ENCODE measurements around the gene PBRM1. TPM values are rescaled to one million over a fixed set of nuclear protein-coding genes. Genes with fewer than 3 reads are reported as not detected.

Gene PBRM1
- total and polyA plus RNA-seq, 2 of the 8 experiments (the other 6 are each of a cell fraction or from before 2014, with no cell fraction given): 19.3 to 65.8 TPM

- Histone ChIP-seq H3K4me1 (replicated peaks in 1 of 4; ENCODE audit: control insufficient read depth in 3 of 4, insufficient read depth in 4 of 4, low read length in 3 of 4) (no peaks in the 10 kb centered on the region), H3K36me3 (ENCODE audit: control insufficient read depth in 2 of 4, insufficient read depth in 4 of 4, low read length in 3 of 4) (peaks cover 8 to 49% (median 28%) of the 10 kb centered on the region in 4 experiments), H2AFZ (ENCODE audit: low read length) (no peak overlapping the region), H3K9me3 (ENCODE audit: insufficient read depth in 2 of 2, low read depth in 1 of 2, low read length in 1 of 2) (no peaks in the 10 kb centered on the region), H3K56ac (replicated peaks; ENCODE audit: insufficient read length, low read depth, low read length) (no peak overlapping the region), H2AK5ac (ENCODE audit: low read depth, low read length) (no peak overlapping the region), H4K5ac (ENCODE audit: insufficient read length, low read depth, low read length) (no peak overlapping the region), H3K9ac (replicated peaks in 1 of 4; ENCODE audit: extremely low read depth in 1 of 4, low read depth in 3 of 4, low read length in 3 of 4) (no peak overlapping the region), H2BK20ac (ENCODE audit: low read length) (no peak overlapping the region), H3K27ac (ENCODE audit: low read depth, low read length) (no peak overlapping the region), H4K8ac (ENCODE audit: extremely low read depth, insufficient read depth, low read length) (no peak overlapping the region), H3K18ac (ENCODE audit: extremely low read depth, low read length) (no peak overlapping the region), H2BK15ac (ENCODE audit: low read length) (no peak overlapping the region), H3K79me1 (ENCODE audit: low read depth, low read length) (no peaks in the 10 kb centered on the region), H3K14ac (ENCODE audit: insufficient read length) (no peak overlapping the region), H2BK12ac (ENCODE audit: low read depth, low read length) (no peak overlapping the region), H4K20me1 (replicated peaks in 1 of 2; ENCODE audit: control insufficient read depth in 1 of 2, insufficient read depth in 2 of 2, low read length in 2 of 2) (peaks cover 0 to 4% of the 10 kb centered on the region in 2 experiments), H3K23me2 (ENCODE audit: low read depth, low read length) (no peaks in the 10 kb centered on the region), H2BK120ac (replicated peaks; ENCODE audit: low read depth, low read length) (no peak overlapping the region), H3K4me2 (ENCODE audit: insufficient read depth in 1 of 2, low read depth in 2 of 2, low read length in 2 of 2) (no peak overlapping the region), H3K4ac (replicated peaks; ENCODE audit: insufficient read length, low read depth, low read length) (no peak overlapping the region), H4K91ac (replicated peaks; ENCODE audit: insufficient read length, low read length) (no peak overlapping the region), H3K4me3 (ENCODE audit: extremely low read depth in 1 of 4, insufficient read depth in 2 of 4, low read depth in 3 of 4, low read length in 4 of 4) (no peak overlapping the region), H3K23ac (ENCODE audit: insufficient read length) (no peak overlapping the region), H2BK5ac (ENCODE audit: low read depth, low read length) (no peak overlapping the region), H3K79me2 (ENCODE audit: control insufficient read depth in 1 of 2, insufficient read depth in 2 of 2, low read length in 2 of 2) (no peaks in the 10 kb centered on the region), H3K27me3 (replicated peaks in 1 of 4; ENCODE audit: control insufficient read depth in 3 of 4, extremely low read depth in 1 of 4, insufficient read depth in 3 of 4, low read length in 3 of 4) (no peaks in the 10 kb centered on the region)
- no peak for FAIRE-seq
- ChIA-PET CTCF (ENCODE audit: partially characterized antibody) (interaction anchor here (1.1 to 3.8 kb wide), 5 partner anchors 9 to 91 kb away, joined by 3 to 17 read pairs (median 3); no protein-coding TSS in a partner anchor), POLR2A (ENCODE audit: partially characterized antibody) (no interaction called here)
- WGBS, 2 experiments (ENCODE audit: extremely low coverage in 1 of 2, insufficient coverage in 1 of 2, insufficient read length in 1 of 2, insufficient replicate concordance in 2 of 2, low coverage in 1 of 2, low lambda C conversion rate in 2 of 2, missing lambda C conversion rate in 1 of 2): 94% methylated on average over 4 of the region's 4 CpGs; no CpG with 5 or more reads in 1 of the 2 experiments
- no peak for DNase-seq (ENCODE audit: low read depth in 1 of 2, low spot score in 2 of 2)
- TF ChIP-seq SIRT6 (IDR thresholded peaks at IDR 0.05; ENCODE audit: low read length) (no peak), KDM4A (IDR thresholded peaks at IDR 0.05; ENCODE audit: low read depth, low read length, severe bottlenecking) (no peak), CBX8 (IDR thresholded peaks at IDR 0.05; ENCODE audit: borderline replicate concordance, low read depth, low read length) (no peak), EZH2 (IDR thresholded peaks at IDR 0.05; ENCODE audit: low read depth, low read length, severe bottlenecking) (no peak), TBP (IDR thresholded peaks at IDR 0.05; ENCODE audit: low read depth, low read length) (no peak), SP1 (IDR thresholded peaks at IDR 0.05; ENCODE audit: low read depth, low read length) (no peak), POLR2AphosphoS5 (IDR thresholded peaks at IDR 0.05; ENCODE audit: low read depth, low read length) (no peak), RAD21 (IDR thresholded peaks at IDR 0.05 in 1 of 2, conservative IDR thresholded peaks at IDR 0.05 in 1 of 2; ENCODE audit: low read depth in 2 of 2, low read length in 2 of 2) (no peak), JUND (IDR thresholded peaks at IDR 0.05; ENCODE audit: low read length) (no peak), SP4 (IDR thresholded peaks at IDR 0.05; ENCODE audit: low read length) (no peak)
- TF ChIP-seq, protein P1, sequence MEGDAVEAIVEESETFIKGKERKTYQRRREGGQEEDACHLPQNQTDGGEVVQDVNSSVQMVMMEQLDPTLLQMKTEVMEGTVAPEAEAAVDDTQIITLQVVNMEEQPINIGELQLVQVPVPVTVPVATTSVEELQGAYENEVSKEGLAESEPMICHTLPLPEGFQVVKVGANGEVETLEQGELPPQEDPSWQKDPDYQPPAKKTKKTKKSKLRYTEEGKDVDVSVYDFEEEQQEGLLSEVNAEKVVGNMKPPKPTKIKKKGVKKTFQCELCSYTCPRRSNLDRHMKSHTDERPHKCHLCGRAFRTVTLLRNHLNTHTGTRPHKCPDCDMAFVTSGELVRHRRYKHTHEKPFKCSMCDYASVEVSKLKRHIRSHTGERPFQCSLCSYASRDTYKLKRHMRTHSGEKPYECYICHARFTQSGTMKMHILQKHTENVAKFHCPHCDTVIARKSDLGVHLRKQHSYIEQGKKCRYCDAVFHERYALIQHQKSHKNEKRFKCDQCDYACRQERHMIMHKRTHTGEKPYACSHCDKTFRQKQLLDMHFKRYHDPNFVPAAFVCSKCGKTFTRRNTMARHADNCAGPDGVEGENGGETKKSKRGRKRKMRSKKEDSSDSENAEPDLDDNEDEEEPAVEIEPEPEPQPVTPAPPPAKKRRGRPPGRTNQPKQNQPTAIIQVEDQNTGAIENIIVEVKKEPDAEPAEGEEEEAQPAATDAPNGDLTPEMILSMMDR (IDR thresholded peaks at IDR 0.05; ENCODE audit: control extremely low read depth in 1 of 3, insufficient read depth in 1 of 3, low read depth in 1 of 3, low read length in 3 of 3): no peak
Measured at GRCh38 chr3:52561028-52561747, 124.5 kb downstream of the PBRM1 start.

Measured in H1 (cell line).